Liver (tissue), 9 donors: ENCODE results near the gene SH3D21. TPM values are rescaled to one million over a fixed set of nuclear protein-coding genes. Genes with fewer than 3 reads are reported as not detected.

Experiments used
- DNase-seq: peaks from one replicate; pipeline ENCODE4 v3.0.0-alpha.2; 2017; ENCODE audit warnings: low spot score
- H3K27ac ChIP-seq, 2 donors: one replicate each; pipeline ENCODE4 v1.7.0; 2013; ENCODE audit warnings: inconsistent platforms in 2 of 2, low read length in 2 of 2, control low read depth in 1 of 2, low read depth in 1 of 2, mild to moderate bottlenecking in 1 of 2
- H3K27me3 ChIP-seq, 4 donors: one replicate each; pipeline versions ENCODE4 v1.6.1 to v1.7.0; 2013; ENCODE audit warnings: low read length in 3 of 4, inconsistent platforms in 1 of 4, mild to moderate bottlenecking in 1 of 4, moderate library complexity in 1 of 4; ENCODE audit not compliant: control insufficient read depth in 4 of 4, insufficient read depth in 4 of 4
- H3K36me3 ChIP-seq, 4 donors: one replicate each; pipeline versions ENCODE4 v1.6.1 to v1.7.0; 2013; ENCODE audit warnings: low read length in 3 of 4, mild to moderate bottlenecking in 3 of 4, low read depth in 1 of 4, moderate library complexity in 1 of 4; ENCODE audit not compliant: control insufficient read depth in 4 of 4, insufficient read depth in 3 of 4
- H3K4me1 ChIP-seq, 4 donors: one replicate each; pipeline versions ENCODE4 v1.6.1 to v1.7.0; 2013; ENCODE audit warnings: low read length in 3 of 4, mild to moderate bottlenecking in 3 of 4, moderate library complexity in 1 of 4; ENCODE audit not compliant: control insufficient read depth in 4 of 4, insufficient read depth in 4 of 4
- H3K4me3 ChIP-seq, 3 donors: one replicate each; pipeline versions ENCODE4 v1.6.1 to v1.7.0; 2013; ENCODE audit warnings: low read length in 3 of 3, control low read depth in 1 of 3, low read depth in 1 of 3, mild to moderate bottlenecking in 1 of 3
- H3K9ac ChIP-seq, 2 donors: one replicate each; pipeline ENCODE4 v1.7.0; 2013; ENCODE audit warnings: low read length in 2 of 2, mild to moderate bottlenecking in 2 of 2, moderate library complexity in 2 of 2, control low read depth in 1 of 2, low read depth in 1 of 2
- H3K9me3 ChIP-seq, 4 donors: one replicate each; pipeline versions ENCODE4 v1.6.1 to v1.7.0; 2013; ENCODE audit warnings: low read length in 3 of 4; ENCODE audit not compliant: control insufficient read depth in 4 of 4
- FOXA1 ChIP-seq: IDR thresholded peaks from 2 replicates; pipeline ENCODE4 v1.6.1; 2016; ENCODE audit warnings: antibody characterized with exemption
- FOXA2 ChIP-seq: IDR thresholded peaks from 2 replicates; pipeline ENCODE4 v1.6.1; 2016; ENCODE audit warnings: antibody characterized with exemption
- RAD21 ChIP-seq, 2 donors: IDR thresholded peaks; 2 replicates each; pipeline ENCODE4 v1.6.1; 2016; ENCODE audit warnings: antibody characterized with exemption in 2 of 2, mild to moderate bottlenecking in 2 of 2
- REST ChIP-seq: IDR thresholded peaks from 2 replicates; pipeline ENCODE4 v1.6.1; 2016; ENCODE audit warnings: antibody characterized with exemption, mild to moderate bottlenecking
- RXRA ChIP-seq, 2 donors: IDR thresholded peaks; 2 replicates each; pipeline ENCODE4 v1.6.1; 2017 to 2018; ENCODE audit warnings: antibody characterized with exemption in 2 of 2, mild to moderate bottlenecking in 1 of 2
- SP1 ChIP-seq: IDR thresholded peaks from 2 replicates; pipeline ENCODE4 v1.6.1; 2018; ENCODE audit warnings: antibody characterized with exemption, mild to moderate bottlenecking
- YY1 ChIP-seq: IDR thresholded peaks from 2 replicates; pipeline ENCODE4 v1.6.1; 2016; ENCODE audit warnings: antibody characterized with exemption, mild to moderate bottlenecking
- WGBS: extraction: QIAGEN DNeasy Blood & Tissue Kit; methylation state at CpG from one replicate; pipeline ENCODE4 v1.1.7; 2013; 5-methylcytosine and 5-hydroxymethylcytosine counted together
- polyA plus RNA-seq, 2 donors: library from polyadenylated mRNA; stranded (reverse) in 1 of 2; unstranded in 1 of 2; fragments of 200-250 nt in 1 of 2; fragments of >200 nt in 1 of 2; fragmentation: Nextera tagmentation in 1 of 2; extraction: Ambion mirVana in 1 of 2; gene quantifications; one replicate each; pipeline versions ENCODE4 v1.2.1 to v1.2.3, GENCODE V29; 2013 to 2015
- total RNA-seq, 2 donors: library from RNA; depleted of rRNA; stranded (reverse); fragments of >200 nt; gene quantifications; one replicate each; pipeline ENCODE4 v1.2.3, GENCODE V29; 2014
- TF ChIP-seq, protein P1 (sequence below): fragments of 150-350 bp; IDR thresholded peaks from 2 replicates; pipeline ENCODE4 v1.5.1; 2017; ENCODE audit warnings: improper control_type of control experiment, low read depth, low read length; ENCODE audit not compliant: missing input control
- TF ChIP-seq, protein P2 (sequence below): IDR thresholded peaks from 2 replicates; pipeline ENCODE4 v1.6.1; 2016; ENCODE audit warnings: antibody characterized with exemption
- TF ChIP-seq, protein P3 (sequence below): IDR thresholded peaks from 2 replicates; pipeline ENCODE4 v1.6.1; 2016; ENCODE audit warnings: antibody characterized with exemption
- donor health status: healthy.
- donor health status: healthy.
- donor health status: healthy.
- donor health status: healthy.
- donor health status: healthy.

Gene SH3D21
- total and polyA plus RNA-seq, 4 donors, result 0.29 to 1.0 (median 0.41) TPM

DNA sequence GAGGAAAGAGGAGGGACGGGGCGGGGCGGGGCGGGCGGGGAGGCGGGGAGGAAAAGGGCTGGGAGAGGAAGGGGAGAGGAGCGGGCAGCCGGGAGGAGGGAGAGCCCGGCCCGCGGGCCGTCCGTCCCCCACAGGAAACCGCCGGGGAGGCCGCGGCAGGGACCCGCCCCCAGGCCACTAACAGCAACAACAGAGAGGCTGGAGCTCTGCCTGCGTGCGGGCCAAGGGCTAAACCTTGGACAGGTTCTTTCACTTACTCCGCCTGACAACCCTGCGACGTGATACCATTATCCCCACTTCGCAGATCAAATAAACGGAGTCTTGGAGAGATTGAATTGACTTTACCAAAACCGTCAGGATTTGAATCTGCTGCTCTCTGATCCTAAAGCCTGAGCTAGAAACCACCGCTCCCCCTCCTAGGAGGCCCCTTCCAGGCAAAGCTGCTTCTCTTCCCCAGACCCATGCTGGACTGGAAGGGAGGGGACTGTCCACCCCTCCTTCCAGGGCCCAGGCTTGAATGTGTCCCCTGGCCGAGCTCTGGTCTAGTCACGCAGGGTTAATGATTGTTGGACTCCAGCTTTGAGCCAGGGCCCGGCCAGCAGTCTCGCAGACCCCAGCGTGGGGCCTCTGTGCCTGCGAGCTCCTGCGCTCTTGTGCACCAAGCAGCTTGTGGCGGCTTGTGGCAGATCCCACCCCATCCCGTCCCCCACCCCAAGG, 17.6 kb downstream of the SH3D21 start, which contains the start of gene EVA1B:
TSS of gene EVA1B (minus strand) at position 10 of the 717 bp plus-strand sequence. CDS start 608 bp downstream, outside the sequence.
- peak within 1 kb of the TSS; percentile 45 to 58 for H3K9ac ChIP-seq
- H3K4me1 ChIP-seq, result peaks cover 5 to 25% (median 13%) of the 10 kb centered on the region in 4 donors

DNA sequence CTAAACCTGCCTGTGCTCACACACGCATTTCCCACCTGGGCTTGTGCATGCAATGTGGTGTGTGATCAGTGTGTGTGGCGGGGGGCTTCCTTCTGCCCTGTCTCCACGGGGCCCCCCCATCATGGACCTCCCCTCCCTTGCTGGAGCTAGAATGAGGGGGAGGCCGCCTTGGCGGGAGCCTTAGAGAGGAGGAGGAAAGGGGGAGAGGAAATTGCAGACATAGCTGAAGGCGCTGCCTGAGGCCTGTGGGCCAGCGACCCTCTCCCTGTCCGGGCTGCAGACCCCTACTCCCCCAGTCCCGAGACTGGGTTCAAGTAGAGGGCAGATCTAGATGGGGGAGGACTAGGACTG, 18.2 kb downstream of the SH3D21 start:
- H3K4me1 ChIP-seq, result peaks cover 5 to 25% (median 13%) of the 10 kb centered on the region in 4 donors
- H3K9ac ChIP-seq, result no peak overlapping the region
- no peaks in the 10 kb centered on the region for H3K9me3 ChIP-seq
- TF ChIP-seq, protein P1, sequence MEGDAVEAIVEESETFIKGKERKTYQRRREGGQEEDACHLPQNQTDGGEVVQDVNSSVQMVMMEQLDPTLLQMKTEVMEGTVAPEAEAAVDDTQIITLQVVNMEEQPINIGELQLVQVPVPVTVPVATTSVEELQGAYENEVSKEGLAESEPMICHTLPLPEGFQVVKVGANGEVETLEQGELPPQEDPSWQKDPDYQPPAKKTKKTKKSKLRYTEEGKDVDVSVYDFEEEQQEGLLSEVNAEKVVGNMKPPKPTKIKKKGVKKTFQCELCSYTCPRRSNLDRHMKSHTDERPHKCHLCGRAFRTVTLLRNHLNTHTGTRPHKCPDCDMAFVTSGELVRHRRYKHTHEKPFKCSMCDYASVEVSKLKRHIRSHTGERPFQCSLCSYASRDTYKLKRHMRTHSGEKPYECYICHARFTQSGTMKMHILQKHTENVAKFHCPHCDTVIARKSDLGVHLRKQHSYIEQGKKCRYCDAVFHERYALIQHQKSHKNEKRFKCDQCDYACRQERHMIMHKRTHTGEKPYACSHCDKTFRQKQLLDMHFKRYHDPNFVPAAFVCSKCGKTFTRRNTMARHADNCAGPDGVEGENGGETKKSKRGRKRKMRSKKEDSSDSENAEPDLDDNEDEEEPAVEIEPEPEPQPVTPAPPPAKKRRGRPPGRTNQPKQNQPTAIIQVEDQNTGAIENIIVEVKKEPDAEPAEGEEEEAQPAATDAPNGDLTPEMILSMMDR, result no peak
- no peak for TF ChIP-seq REST
- TF ChIP-seq YY1, result no peak
- no peak for TF ChIP-seq RXRA (IDR thresholded peaks at IDR 0.05)
- TF ChIP-seq, protein P2, sequence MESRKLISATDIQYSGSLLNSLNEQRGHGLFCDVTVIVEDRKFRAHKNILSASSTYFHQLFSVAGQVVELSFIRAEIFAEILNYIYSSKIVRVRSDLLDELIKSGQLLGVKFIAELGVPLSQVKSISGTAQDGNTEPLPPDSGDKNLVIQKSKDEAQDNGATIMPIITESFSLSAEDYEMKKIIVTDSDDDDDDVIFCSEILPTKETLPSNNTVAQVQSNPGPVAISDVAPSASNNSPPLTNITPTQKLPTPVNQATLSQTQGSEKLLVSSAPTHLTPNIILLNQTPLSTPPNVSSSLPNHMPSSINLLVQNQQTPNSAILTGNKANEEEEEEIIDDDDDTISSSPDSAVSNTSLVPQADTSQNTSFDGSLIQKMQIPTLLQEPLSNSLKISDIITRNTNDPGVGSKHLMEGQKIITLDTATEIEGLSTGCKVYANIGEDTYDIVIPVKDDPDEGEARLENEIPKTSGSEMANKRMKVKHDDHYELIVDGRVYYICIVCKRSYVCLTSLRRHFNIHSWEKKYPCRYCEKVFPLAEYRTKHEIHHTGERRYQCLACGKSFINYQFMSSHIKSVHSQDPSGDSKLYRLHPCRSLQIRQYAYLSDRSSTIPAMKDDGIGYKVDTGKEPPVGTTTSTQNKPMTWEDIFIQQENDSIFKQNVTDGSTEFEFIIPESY, result no peak
- peak overlapping the region in 1 of 2 donors; percentile 12 for H3K27ac ChIP-seq
- no peak for DNase-seq
- no peaks in the 10 kb centered on the region for H3K36me3 ChIP-seq
- H3K27me3 ChIP-seq, result no peaks in the 10 kb centered on the region
- WGBS, result 52% methylated on average over 9 of the region's 9 CpGs
- H3K4me3 ChIP-seq, result no peak overlapping the region

More for the DNA sequence above, 17.6 kb downstream of the SH3D21 start, which contains the start of gene EVA1B:
- peak within 1 kb of the TSS; percentile 35 to 82 (median 55) for H3K4me3 ChIP-seq
- H3K36me3 ChIP-seq, result no peaks in the 10 kb centered on the region
- peak within 1 kb of the TSS; percentile 61 to 78 for H3K27ac ChIP-seq
- DNase-seq, result peak; percentile 67
- WGBS, result 6% methylated on average over 36 of the region's 36 CpGs
- no peaks in the 10 kb centered on the region for H3K9me3 ChIP-seq
- TF ChIP-seq SP1 (peak; percentile 5), RAD21 (IDR thresholded peaks at IDR 0.05) (no peak), FOXA2 (no peak), FOXA1 (no peak)
- TF ChIP-seq, protein P3, sequence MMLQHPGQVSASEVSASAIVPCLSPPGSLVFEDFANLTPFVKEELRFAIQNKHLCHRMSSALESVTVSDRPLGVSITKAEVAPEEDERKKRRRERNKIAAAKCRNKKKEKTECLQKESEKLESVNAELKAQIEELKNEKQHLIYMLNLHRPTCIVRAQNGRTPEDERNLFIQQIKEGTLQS, result no peak
- no peaks in the 10 kb centered on the region for H3K27me3 ChIP-seq
